ENCODE results near the gene NPPA.

GRCh38 chr1:11806307-11806936 is 41.2 kb downstream of the NPPA start:
- TF ChIP-seq POLR2A (conservative IDR thresholded peaks at IDR 0.05) (no peak), MXI1 (IDR thresholded peaks at IDR 0.05; ENCODE audit: low read depth, low read length) (no peak; the same call in 1 of the 2 replicates), CTCF (IDR thresholded peaks at IDR 0.05 in 2 of 3, conservative IDR thresholded peaks at IDR 0.05 in 1 of 3; ENCODE audit: insufficient read depth in 2 of 3, low read depth in 1 of 3, low read length in 3 of 3) (no peak), E2F6 (IDR thresholded peaks at IDR 0.05; ENCODE audit: borderline replicate concordance in 1 of 2, extremely low read depth in 1 of 2, insufficient read depth in 1 of 2, insufficient read length in 1 of 2, low read depth in 1 of 2, low read length in 1 of 2, poor library complexity in 1 of 2, severe bottlenecking in 1 of 2) (peak in 1 of 2 experiments; percentile 62), ARID3B (CRISPR knock-in tag; IDR thresholded peaks at IDR 0.05; ENCODE audit: borderline replicate concordance) (no peak), BHLHE40 (IDR thresholded peaks at IDR 0.05; ENCODE audit: low read length) (no peak), JUND (IDR thresholded peaks at IDR 0.05; ENCODE audit: borderline replicate concordance, low read depth, low read length) (no peak), JUND (tag; IDR thresholded peaks at IDR 0.05; ENCODE audit: borderline replicate concordance, low read depth, low read length) (peak; percentile 52; the same call in 1 of the 3 replicates), ELK1 (CRISPR knock-in tag; IDR thresholded peaks at IDR 0.05) (no peak), HDAC6 (IDR thresholded peaks at IDR 0.05; ENCODE audit: low read depth, low read length) (no peak), EZH2 (IDR thresholded peaks at IDR 0.05; ENCODE audit: borderline replicate concordance, low read depth, low read length) (no peak), SIN3B (IDR thresholded peaks at IDR 0.05; ENCODE audit: low read depth) (no peak), CHAMP1 (IDR thresholded peaks at IDR 0.05) (no peak), RAD51 (IDR thresholded peaks at IDR 0.05; ENCODE audit: borderline replicate concordance, low read depth) (no peak)

Data from K562 (cell line).